ENCODE measurements around the gene LGALS3.

DNA sequence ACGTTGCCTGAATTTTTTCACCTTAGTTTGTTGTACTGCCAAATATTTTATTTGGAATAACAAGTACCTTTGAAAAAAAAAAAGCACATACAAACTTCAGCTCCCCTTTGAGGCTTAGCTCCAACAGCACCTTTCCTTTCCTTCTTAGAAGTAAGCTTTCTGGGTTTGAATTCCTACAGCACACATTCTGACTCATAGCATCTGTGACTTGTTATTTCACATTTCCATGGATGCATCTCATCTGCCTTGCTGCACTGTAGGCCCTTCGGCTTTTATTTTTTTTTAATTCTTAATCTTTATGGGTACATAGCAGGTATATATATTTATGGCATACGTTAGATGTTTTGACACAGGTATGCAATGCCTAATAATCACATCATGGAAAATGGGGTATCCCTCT lies 7.2 kb downstream of the LGALS3 start:
- TF ChIP-seq, protein P1, sequence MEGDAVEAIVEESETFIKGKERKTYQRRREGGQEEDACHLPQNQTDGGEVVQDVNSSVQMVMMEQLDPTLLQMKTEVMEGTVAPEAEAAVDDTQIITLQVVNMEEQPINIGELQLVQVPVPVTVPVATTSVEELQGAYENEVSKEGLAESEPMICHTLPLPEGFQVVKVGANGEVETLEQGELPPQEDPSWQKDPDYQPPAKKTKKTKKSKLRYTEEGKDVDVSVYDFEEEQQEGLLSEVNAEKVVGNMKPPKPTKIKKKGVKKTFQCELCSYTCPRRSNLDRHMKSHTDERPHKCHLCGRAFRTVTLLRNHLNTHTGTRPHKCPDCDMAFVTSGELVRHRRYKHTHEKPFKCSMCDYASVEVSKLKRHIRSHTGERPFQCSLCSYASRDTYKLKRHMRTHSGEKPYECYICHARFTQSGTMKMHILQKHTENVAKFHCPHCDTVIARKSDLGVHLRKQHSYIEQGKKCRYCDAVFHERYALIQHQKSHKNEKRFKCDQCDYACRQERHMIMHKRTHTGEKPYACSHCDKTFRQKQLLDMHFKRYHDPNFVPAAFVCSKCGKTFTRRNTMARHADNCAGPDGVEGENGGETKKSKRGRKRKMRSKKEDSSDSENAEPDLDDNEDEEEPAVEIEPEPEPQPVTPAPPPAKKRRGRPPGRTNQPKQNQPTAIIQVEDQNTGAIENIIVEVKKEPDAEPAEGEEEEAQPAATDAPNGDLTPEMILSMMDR (IDR thresholded peaks at IDR 0.05; ENCODE audit: poor library complexity), result no peak
- no peak for TF ChIP-seq EZH2phosphoT487 (IDR thresholded peaks at IDR 0.05; ENCODE audit: low read depth, severe bottlenecking, unreplicated experiment)
- TF ChIP-seq EZH2 (IDR thresholded peaks at IDR 0.05; ENCODE audit: borderline replicate concordance), result no peak
